Muscle of back (tissue), 11 donors: Measurements from ENCODE around the gene GLOD5. TPM values are rescaled to one million over a fixed set of nuclear protein-coding genes. Genes with fewer than 3 reads are reported as not detected.
"Not testable (repeated sequence)": the region's sequence is repeated elsewhere in the genome, so short reads cannot be mapped to it uniquely, and the experiment has no call there.

Experiments
- DNase-seq, 3 donors: peaks; one replicate each; pipeline versions ENCODE4 v3.0.0 to v3.0.0-alpha.2; 2013
- polyA plus RNA-seq, 10 donors: library from polyadenylated mRNA; unstranded; fragments of 120-200 nt; gene quantifications; one replicate each; pipeline ENCODE4 v1.2.1, GENCODE V29; 2013; ENCODE audit not compliant: insufficient read length in 10 of 10

The GLOD5 gene
- polyA plus RNA-seq, 10 donors: not detected

DNA sequence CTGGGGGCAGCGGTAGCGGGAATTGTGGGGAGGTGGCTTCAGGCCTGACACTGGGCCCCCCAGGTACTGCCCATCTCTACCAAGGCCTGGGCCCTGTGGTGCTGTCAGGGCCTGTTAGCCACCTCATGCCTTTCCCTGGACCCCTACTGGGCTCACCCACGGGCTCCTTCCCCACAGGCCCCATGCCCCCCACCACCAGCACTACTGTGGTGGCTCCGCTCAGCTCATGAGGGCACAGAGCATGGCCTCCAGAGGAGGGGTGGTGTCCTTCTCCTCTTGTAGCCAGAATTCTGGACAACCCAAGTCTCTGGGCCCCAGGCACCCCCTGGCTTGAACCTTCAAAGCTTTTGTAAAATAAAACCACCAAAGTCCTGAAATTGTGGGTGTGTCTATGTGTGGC lies 32.4 kb downstream of the GLOD5 start:
- no peak for DNase-seq

DNA sequence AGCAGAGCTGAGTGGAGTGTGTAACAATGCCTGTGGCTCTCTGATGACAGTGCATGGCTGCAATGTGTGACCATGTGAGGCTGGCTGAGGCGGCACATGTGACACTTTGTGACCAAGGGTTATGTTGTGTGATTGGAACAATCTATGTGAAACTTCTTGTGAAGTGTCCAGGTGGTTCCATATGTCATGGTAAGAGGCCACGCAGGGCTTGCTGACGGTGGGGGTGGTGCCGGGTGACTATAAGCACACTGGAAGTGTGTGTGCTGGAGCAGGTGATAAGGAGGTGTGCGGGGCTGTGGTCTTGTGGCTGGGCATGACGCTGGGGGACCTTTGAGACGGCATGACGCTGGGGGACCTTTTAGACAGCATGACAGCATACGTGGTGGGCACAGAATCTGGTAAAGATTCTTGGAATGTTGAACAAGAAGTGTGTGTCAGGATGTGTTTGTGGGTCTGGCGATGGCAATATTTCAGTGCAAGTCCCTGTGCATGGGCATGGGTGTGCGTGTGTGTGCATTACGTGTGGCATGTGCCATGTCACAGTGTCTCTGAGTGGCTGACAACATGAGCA lies 32.9 kb downstream of the GLOD5 start:
- DNase-seq: no peak

DNA sequence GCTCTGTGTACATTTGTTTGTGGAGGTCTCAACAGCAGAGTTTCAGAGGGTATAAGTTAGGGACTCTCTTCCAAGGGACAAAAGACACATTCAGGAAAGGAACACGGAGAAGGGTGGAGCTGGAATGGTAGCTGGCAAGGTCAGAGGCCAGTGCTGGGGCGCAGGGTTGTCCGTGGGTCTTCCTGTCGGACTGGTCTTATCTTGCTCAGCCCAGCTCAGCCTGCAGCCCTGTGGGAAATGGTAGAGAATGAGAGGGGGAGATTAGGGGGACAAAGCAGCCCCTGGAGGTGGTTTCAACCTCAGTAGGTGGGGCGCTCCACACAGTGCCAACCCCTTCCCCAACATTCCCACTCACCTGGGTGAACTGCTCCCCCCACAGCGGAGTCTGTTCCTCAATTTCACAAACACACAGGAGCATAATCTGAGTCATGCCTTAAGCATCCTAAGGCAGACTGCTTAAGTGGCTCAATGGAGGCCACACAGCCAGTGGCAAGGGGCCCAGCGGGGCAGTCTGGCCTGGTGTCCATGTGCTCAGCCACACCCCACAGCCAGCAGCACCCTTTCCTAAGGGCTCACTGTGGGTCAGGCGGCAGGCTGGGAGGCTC lies 33.5 kb downstream of the GLOD5 start:
- DNase-seq: peak in 1 of 3 donors; percentile 4

DNA sequence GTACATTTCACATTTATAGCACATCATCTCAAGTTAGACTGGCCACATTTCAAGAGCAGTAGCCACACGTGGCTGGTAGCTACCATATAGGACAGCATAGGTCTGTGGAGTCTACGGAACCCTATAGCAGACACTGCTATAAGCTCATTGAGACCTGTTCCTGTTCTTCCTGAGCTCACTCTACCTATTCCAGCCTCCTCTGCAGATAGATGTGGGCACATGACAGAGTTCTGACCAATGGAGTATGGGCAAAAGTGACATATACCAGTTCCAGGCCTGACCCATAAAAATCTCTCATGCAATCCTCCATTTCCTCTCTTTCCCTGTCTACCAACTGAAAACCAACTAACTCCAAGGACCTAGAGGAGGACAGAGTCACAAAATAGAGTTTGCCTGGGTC lies 36.8 kb downstream of the GLOD5 start:
- no peak for DNase-seq

DNA sequence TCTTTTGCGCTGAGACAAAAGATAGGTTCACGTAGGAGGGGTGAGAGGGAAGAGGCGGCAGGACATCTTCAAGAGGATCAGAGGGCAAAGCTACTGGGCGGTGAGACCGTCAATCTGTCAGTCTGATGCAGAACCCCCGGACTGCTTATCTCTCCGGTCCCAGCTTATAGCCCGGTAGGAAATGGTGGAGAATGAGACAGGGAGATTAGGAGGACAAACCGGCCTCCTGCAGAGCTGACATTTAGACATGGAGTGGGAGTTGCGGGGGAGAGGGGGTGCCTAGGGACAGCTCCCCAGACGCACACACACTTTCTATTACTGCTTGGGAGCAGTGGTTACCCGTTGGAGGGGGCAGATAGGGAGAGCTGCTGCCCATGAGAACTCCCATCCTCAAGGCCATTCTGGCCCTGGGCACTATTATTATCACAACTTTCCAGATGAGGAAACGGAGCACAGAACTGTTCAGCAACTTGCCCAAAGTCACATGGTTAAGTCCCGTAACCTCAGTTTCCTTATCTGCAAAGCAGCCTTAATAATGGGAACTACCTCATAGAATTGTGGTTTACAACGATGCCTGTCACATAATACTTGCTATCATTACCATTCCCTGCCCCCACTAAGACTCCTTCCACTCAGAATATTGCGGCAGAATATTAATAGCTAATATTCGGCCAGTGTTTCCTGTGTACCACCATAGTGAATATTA lies 39.2 kb downstream of the GLOD5 start:
- DNase-seq: no peak

DNA sequence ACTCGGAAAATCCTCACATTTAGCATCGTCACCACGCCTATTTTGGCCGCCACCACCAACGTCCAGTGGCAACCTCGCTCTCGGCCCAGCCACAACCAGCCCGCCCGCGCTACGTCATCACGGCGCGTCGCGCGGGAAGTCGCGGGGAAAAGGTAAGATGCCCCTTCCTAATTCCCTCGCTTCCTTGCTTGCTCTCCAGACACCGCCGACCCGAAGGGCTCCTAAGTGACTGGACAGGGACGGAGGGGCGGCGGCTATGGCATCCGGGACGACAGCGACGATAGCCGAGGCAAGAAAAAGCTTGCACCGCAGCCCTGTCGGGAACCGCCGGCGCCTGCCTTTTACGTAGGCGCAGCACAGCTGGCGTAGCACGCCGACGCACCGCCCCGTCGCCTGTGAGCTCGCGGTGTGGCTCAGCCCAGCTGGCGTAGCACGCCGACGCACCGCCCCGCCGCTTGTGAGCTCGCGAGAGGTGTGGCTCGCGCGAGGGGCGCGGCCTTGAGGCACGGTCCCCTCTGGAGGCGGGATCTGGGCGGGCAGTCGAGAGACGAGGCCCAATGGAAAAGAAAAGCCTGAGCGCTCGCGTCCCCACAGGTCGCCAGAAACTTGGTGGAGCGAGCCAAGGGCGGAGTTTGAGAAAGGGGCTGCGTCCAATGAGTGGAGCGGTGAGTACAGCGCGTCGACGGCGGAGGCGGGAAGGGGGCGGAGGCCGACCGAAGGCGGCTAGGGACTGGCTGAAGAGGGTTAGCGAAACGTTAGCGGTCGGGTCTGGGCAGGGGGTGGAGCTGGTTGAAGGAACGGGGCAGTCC lies 39.9 kb downstream of the GLOD5 start, which contains the start of gene HDAC6:
Gene HDAC6, plus strand, starts transcription at position 788 of the 809 bp plus-strand sequence. CDS start 626 bp downstream, outside the sequence.
- DNase-seq: peak; percentile 97 to 99 (median 99)

DNA sequence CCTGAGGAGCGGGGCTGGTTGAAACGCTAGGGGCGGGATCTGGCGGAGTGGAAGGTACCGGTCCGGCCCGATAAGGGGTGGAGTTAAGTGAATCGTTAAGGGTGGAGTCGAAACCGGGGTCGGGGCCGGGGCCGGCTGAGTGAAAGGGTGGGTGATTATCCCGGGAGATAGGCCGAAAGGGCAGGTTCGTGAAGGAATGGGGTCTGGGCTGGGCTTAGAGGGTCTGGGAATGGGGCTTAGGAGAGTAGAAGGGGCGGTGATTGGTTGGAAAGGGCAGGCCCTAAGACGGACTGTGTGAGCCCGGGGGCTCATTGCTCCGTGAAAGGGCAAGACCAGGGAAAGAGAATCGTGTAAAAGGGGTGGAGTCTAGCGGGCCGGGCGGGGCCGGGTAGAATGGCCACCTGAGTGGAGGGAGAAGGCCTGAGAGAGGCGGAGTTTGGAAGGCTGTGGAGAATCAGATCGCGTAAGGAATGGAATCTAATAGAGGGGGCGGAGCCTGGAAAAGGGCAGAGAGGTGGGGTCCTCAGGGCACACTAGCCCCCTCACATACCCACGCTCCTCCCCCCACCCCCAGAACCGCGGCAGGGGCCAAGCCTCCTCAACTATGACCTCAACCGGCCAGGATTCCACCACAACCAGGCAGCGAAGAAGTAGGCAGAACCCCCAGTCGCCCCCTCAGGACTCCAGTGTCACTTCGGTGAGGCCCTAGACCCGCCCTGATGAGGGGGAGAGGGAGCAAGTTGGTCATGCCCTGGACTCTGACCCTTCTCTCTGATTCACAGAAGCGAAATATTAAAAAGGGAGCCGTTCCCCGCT lies 40.8 kb downstream of the GLOD5 start:
- peak; percentile 72 to 91 (median 81) for DNase-seq

DNA sequence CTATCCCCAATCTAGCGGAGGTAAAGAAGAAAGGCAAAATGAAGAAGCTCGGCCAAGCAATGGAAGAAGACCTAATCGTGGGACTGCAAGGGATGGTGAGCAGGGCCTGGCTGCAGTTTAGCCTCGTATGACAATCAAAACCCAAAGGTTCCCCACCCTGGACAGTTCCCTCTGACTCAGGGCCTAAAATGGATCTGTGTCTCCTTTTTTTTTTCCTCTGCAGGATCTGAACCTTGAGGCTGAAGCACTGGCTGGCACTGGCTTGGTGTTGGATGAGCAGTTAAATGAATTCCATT lies 41.3 kb downstream of the GLOD5 start:
- peak in 1 of 3 donors; percentile 0 for DNase-seq

DNA sequence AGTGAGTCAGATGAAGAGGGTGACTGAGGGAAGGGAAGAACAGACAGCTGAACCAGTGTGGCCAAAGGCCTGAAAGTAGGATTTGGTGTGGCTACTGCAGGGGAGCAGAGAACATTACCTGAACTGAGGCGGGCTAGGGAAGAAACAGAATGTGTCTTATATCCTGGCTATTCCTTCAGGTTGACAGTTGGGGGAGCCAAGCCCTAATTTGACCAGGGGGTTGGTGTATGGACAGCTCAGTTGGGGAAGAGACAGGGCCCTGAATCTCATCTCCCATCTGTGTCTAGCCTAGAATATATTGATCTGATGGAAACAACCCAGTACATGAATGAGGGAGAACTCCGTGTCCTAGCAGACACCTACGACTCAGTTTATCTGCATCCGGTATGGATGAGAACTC lies 44.5 kb downstream of the GLOD5 start:
- no peak for DNase-seq

DNA sequence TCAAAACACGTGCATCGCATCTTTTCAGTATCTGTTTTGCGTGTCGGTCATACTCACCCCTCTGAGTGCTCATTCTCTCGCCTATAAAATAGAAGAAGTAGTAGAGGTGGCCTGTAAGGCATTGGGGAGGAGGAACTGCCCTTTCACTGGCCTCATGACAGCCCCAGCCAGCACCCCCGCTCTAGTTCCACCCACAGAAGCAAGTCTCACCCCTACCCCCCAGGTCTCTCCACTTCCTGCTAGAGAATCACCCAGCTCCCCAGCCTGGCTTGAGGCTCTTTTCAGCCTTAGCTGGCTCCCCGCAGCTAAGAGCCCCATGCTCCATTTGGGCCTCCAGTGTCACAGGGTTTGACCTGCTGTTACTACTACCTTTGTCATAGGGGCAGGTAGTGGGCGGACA lies 52.1 kb downstream of the GLOD5 start:
- no peak for DNase-seq

DNA sequence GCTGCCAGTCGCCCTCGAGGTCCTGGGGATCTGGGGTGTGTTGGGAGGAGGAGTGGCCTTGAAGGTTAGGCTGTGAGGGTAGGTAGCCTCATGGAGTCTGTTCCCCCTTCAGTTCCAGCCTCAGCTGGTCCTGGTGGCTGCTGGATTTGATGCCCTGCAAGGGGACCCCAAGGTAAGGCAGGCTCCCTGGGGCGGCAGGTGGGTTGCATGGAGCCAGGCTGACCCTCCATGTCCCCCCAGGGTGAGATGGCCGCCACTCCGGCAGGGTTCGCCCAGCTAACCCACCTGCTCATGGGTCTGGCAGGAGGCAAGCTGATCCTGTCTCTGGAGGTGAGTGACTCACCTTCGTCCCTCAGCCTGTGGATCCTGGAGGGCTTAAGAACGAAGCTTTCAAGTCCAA lies 53.2 kb downstream of the GLOD5 start:
- DNase-seq: no peak

DNA sequence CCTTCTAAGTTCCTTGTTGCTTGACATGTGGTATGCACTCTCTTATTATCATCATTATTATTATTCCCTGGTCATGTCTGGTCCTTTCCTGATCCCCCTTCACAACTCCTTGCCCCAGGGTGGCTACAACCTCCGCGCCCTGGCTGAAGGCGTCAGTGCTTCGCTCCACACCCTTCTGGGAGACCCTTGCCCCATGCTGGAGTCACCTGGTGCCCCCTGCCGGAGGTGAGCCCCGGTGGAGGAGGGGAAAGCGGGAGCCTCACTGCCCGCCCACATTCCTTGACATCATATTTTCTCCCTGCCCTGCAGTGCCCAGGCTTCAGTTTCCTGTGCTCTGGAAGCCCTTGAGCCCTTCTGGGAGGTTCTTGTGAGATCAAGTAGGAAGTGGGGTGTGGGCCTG lies 53.7 kb downstream of the GLOD5 start:
- DNase-seq: no peak

DNA sequence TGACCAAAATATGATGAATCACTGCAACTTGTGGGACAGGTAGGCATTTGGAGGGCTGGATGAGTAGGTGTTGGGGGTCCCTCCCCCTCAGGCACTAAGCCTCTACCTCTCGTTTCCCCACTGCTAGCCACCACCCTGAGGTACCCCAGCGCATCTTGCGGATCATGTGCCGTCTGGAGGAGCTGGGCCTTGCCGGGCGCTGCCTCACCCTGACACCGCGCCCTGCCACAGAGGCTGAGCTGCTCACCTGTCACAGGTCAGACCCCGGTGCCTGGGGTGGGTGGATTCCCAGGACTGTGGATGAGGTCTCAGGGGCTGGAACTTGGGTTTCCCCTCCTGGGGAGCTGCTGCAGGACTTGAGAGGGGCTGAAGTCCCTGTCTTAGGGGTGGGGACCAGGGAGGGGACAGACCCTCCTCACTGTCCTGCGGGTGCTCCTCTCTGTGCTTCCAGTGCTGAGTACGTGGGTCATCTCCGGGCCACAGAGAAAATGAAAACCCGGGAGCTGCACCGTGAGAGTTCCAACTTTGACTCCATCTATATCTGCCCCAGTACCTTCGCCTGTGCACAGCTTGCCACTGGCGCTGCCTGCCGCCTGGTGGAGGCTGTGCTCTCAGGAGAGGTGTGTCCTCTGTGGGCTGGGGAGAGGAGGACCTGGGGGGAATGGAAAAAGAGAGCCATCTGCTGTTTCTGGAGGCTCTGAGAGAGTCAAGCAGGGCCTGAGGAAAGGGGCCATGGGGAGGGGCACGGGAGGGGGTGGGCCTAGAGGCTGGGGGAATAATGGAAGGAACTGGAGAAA lies 54.7 kb downstream of the GLOD5 start:
- no peak for DNase-seq

DNA sequence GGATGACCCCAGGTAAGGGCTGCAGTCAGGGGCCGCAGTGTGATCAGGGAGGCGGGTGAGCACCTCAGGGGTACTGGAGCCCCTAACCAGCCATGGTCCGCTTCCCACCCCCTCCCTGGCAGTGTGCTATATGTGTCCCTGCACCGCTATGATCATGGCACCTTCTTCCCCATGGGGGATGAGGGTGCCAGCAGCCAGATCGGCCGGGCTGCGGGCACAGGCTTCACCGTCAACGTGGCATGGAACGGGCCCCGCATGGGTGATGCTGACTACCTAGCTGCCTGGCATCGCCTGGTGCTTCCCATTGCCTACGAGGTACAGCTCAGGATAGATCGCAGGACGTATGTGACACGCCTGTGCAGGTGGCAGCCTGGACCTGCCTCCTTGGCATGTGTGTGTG lies 56.6 kb downstream of the GLOD5 start:
- DNase-seq: no peak

DNA sequence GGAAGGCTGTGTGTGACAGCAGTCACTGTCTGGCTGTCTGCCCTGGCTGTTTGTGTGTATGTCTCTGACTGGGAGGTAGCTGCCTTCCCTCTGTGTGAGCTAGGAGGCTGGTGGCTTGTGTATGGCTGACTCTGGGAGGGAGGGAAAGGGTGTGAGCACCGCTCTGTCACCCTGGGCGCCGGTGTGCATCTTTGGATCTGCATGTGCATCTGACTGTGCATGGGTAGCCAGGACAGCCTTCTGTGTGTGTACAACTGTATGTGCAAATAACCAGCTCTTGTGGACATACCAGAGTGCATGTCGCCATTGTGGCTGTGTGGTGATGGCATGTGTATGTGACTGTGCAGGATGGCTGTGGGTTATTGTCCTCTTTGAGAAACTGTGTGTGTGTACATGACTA lies 57.3 kb downstream of the GLOD5 start:
- DNase-seq: no peak

DNA sequence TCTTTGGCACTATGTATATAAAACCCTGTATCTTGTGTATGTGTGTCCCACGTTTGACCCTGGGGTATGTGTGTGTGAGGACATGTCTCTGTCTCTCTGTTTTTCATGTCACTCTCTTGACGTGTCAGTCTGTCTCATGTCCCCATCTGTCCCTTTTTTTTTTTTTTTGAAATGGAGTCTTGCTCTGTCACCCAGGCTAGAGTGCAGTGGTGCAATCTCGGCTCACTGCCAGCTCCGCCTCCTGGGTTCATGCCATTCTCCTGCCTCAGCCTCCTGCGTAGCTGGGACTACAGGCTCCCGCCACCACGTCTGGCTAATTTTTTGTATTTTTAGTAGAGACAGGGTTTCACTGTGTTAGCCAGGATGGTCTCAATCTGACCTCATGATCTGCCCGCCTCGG lies 57.8 kb downstream of the GLOD5 start:
- not testable (repeated sequence) for DNase-seq

DNA sequence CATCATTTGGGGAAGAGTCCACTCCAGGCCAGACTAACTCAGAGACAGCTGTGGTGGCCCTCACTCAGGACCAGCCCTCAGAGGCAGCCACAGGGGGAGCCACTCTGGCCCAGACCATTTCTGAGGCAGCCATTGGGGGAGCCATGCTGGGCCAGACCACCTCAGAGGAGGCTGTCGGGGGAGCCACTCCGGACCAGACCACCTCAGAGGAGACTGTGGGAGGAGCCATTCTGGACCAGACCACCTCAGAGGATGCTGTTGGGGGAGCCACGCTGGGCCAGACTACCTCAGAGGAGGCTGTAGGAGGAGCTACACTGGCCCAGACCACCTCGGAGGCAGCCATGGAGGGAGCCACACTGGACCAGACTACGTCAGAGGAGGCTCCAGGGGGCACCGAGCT lies 61.5 kb downstream of the GLOD5 start:
- no peak for DNase-seq
